ENCODE data around the gene SLC6A12.

GRCh38 chr12:197347-197746 is 16.6 kb downstream of the SLC6A12 start:
- no peak for TF ChIP-seq YY1 (tag by site-specific recombination; IDR thresholded peaks at IDR 0.05)
- no peak for TF ChIP-seq GFI1B (tag by site-specific recombination; IDR thresholded peaks at IDR 0.05)
- TF ChIP-seq, protein P1, sequence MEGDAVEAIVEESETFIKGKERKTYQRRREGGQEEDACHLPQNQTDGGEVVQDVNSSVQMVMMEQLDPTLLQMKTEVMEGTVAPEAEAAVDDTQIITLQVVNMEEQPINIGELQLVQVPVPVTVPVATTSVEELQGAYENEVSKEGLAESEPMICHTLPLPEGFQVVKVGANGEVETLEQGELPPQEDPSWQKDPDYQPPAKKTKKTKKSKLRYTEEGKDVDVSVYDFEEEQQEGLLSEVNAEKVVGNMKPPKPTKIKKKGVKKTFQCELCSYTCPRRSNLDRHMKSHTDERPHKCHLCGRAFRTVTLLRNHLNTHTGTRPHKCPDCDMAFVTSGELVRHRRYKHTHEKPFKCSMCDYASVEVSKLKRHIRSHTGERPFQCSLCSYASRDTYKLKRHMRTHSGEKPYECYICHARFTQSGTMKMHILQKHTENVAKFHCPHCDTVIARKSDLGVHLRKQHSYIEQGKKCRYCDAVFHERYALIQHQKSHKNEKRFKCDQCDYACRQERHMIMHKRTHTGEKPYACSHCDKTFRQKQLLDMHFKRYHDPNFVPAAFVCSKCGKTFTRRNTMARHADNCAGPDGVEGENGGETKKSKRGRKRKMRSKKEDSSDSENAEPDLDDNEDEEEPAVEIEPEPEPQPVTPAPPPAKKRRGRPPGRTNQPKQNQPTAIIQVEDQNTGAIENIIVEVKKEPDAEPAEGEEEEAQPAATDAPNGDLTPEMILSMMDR (tag by site-specific recombination; IDR thresholded peaks at IDR 0.05), result no peak
- no peak for TF ChIP-seq ZNF548 (tag by site-specific recombination; IDR thresholded peaks at IDR 0.05)
- no peak for TF ChIP-seq ZSCAN23 (tag by site-specific recombination; IDR thresholded peaks at IDR 0.05)
- TF ChIP-seq OSR2 (tag by site-specific recombination; IDR thresholded peaks at IDR 0.05), result no peak
- TF ChIP-seq, protein P2, sequence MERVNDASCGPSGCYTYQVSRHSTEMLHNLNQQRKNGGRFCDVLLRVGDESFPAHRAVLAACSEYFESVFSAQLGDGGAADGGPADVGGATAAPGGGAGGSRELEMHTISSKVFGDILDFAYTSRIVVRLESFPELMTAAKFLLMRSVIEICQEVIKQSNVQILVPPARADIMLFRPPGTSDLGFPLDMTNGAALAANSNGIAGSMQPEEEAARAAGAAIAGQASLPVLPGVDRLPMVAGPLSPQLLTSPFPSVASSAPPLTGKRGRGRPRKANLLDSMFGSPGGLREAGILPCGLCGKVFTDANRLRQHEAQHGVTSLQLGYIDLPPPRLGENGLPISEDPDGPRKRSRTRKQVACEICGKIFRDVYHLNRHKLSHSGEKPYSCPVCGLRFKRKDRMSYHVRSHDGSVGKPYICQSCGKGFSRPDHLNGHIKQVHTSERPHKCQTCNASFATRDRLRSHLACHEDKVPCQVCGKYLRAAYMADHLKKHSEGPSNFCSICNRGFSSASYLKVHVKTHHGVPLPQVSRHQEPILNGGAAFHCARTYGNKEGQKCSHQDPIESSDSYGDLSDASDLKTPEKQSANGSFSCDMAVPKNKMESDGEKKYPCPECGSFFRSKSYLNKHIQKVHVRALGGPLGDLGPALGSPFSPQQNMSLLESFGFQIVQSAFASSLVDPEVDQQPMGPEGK (tag by site-specific recombination; IDR thresholded peaks at IDR 0.05), result no peak
- no peak for TF ChIP-seq ZBTB7A (tag by site-specific recombination; IDR thresholded peaks at IDR 0.05; ENCODE audit: low read depth)
- no peak for TF ChIP-seq BCL11A (tag by site-specific recombination; IDR thresholded peaks at IDR 0.05; ENCODE audit: low read depth)
